ENCODE results near the gene MELK. TPM values are rescaled to one million over a fixed set of nuclear protein-coding genes. Genes with fewer than 3 reads are reported as not detected.

MELK gene
- total and polyA plus RNA-seq, 2 of the 13 experiments (the other 11 are each of a cell fraction or from before 2014, with no cell fraction given): 16.7 to 50.4 TPM

GRCh38 chr9:36572515-36573418 lies at the start of gene MELK (continued):
- TF ChIP-seq REST (IDR thresholded peaks at IDR 0.05; ENCODE audit: borderline replicate concordance in 1 of 2, low read depth in 1 of 2, low read length in 2 of 2) (no peak), TRIM24 (CRISPR knock-in tag; IDR thresholded peaks at IDR 0.05) (no peak), ZBTB42 (CRISPR knock-in tag; IDR thresholded peaks at IDR 0.05) (0 out of 2 replicates have a peak, but pooled peaks have one; percentile 77), ATF1 (CRISPR knock-in tag; IDR thresholded peaks at IDR 0.05) (no peak), SAP130 (CRISPR knock-in tag; IDR thresholded peaks at IDR 0.05; ENCODE audit: low read depth) (peak; percentile 99), DBP (CRISPR knock-in tag; IDR thresholded peaks at IDR 0.05; ENCODE audit: not compliant biosample characterization) (no peak), TGIF2 (CRISPR knock-in tag; IDR thresholded peaks at IDR 0.05) (no peak), SP2 (CRISPR knock-in tag; IDR thresholded peaks at IDR 0.05) (peak; percentile 75), ZNF337 (CRISPR knock-in tag; IDR thresholded peaks at IDR 0.05; ENCODE audit: borderline replicate concordance, low read depth) (no peak), FOXK1 (CRISPR knock-in tag; IDR thresholded peaks at IDR 0.05; ENCODE audit: borderline replicate concordance, low read depth) (no peak), ZNF766 (CRISPR knock-in tag; IDR thresholded peaks at IDR 0.05; ENCODE audit: borderline replicate concordance) (no peak), ZKSCAN8 (CRISPR knock-in tag; IDR thresholded peaks at IDR 0.05; ENCODE audit: borderline replicate concordance) (peak; percentile 35; the same call in 1 of the 2 replicates), KDM3A (CRISPR knock-in tag; IDR thresholded peaks at IDR 0.05; ENCODE audit: low read depth) (no peak; the same call in 1 of the 2 replicates), ZNF747 (CRISPR knock-in tag; IDR thresholded peaks at IDR 0.05; ENCODE audit: borderline replicate concordance) (no peak), ZNF253 (CRISPR knock-in tag; IDR thresholded peaks at IDR 0.05; ENCODE audit: borderline replicate concordance) (no peak; the same call in 1 of the 2 replicates), PCBP1 (IDR thresholded peaks at IDR 0.05; ENCODE audit: borderline replicate concordance, low read depth, low read length) (no peak), ZBTB7B (CRISPR knock-in tag; IDR thresholded peaks at IDR 0.05) (no peak), HCFC1 (IDR thresholded peaks at IDR 0.05; ENCODE audit: low read depth, low read length) (peak; percentile 36; the same call in 1 of the 2 replicates), ZNF350 (CRISPR knock-in tag; IDR thresholded peaks at IDR 0.05; ENCODE audit: borderline replicate concordance, low read depth) (no peak), CC2D1A (CRISPR knock-in tag; IDR thresholded peaks at IDR 0.05) (no peak), ZNF143 (CRISPR knock-in tag; IDR thresholded peaks at IDR 0.05) (no peak)
- TF ChIP-seq, protein P1, sequence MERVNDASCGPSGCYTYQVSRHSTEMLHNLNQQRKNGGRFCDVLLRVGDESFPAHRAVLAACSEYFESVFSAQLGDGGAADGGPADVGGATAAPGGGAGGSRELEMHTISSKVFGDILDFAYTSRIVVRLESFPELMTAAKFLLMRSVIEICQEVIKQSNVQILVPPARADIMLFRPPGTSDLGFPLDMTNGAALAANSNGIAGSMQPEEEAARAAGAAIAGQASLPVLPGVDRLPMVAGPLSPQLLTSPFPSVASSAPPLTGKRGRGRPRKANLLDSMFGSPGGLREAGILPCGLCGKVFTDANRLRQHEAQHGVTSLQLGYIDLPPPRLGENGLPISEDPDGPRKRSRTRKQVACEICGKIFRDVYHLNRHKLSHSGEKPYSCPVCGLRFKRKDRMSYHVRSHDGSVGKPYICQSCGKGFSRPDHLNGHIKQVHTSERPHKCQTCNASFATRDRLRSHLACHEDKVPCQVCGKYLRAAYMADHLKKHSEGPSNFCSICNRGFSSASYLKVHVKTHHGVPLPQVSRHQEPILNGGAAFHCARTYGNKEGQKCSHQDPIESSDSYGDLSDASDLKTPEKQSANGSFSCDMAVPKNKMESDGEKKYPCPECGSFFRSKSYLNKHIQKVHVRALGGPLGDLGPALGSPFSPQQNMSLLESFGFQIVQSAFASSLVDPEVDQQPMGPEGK (CRISPR knock-in tag; IDR thresholded peaks at IDR 0.05): 0 out of 2 replicates have a peak, but pooled peaks have one; percentile 26
- TF ChIP-seq, protein P2, sequence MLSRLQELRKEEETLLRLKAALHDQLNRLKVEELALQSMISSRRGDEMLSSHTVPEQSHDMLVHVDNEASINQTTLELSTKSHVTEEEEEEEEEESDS (CRISPR knock-in tag; IDR thresholded peaks at IDR 0.05; ENCODE audit: borderline replicate concordance): no peak
